HG02759 (cell line): ENCODE data around the gene FBXL4.

Source experiments
- ATAC-seq: cut with Tn5 transposase; IDR thresholded peaks from one replicate; pipeline ENCODE4 v1.9.1; 2021; ENCODE audit warnings: mild to moderate bottlenecking, moderate library complexity; ENCODE audit not compliant: unreplicated experiment

The FBXL4 gene

DNA sequence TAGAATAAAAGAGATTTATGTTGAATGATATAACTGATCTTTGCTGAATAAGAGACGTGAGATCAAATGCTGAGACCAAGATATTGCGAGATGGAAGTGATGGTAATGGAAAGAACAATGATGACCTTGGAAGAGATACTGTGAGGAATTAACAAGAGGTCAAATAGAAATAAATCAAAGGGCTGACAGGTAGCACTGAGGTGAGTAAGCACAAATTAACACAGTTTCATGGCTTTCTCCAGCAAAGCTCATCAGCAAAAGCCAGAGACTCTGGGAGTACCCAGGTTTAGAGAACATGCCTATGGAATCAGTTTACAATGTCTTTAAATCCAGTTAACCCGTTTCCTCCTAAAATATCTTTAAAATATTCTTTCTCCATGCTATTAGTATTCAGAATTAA, 60.1 kb downstream of the FBXL4 start:
- no peak for ATAC-seq

DNA sequence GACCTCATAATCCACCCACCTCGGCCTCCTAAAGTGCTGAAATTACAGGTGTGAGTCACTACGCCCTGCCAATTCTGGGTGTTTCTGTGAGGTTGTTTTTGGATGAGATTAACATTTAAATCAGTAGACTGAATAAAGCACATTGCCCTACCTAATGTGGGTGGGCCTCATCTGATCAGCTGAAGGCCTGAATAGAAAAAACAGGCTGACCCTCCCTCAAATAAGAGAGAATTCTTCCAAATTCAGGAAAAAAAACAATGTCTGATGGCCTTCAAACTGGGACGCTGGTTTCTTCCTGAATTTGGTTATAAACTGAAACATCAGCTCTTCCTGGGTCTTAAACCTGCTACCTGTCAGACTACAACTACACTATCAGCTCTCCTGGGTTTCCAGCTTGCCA, 62.4 kb downstream of the FBXL4 start:
- no peak for ATAC-seq

GRCh38 chr6:98880486-98880885, 67.3 kb downstream of the FBXL4 start:
- peak; percentile 85 for ATAC-seq

DNA sequence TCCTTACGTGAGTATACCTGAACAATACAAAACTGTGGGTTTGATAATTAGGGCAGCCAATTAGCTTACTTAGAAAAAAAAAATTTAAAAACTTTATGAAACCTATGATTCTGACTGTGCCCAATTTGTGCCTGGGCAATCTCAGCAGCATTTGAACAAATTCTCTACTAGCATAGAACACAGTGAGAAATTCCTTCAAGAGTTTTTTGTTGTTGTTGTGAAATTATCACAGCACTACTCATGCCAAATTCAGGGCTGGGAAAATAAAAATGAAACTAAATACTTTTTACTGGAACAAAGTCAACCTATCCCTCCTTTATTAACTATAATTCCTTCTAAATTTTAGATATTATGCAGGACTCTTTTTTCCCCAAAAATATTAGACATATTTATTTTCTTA, 70.5 kb downstream of the FBXL4 start:
- no peak for ATAC-seq

GRCh38 chr6:98875375-98875774, 72.4 kb downstream of the FBXL4 start:
- no peak for ATAC-seq

DNA sequence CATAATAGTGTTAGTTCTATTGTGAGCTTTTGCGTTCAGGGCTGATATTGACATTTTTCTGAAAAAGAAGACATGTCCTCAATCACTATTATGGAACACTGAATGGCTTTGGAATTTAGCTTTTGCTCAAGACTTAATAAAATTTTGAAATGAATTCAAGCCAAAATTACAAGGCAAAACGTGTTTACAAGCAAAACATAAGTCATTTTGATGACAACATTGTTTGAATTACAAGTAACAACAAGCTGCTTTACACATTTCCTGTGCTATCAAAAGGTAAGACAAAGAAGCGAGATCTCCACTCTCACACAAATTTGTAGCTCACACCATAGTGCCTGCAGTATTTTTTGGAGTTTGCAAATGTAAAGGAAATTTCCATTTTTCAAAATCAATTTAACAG, 75.9 kb downstream of the FBXL4 start:
- no peak for ATAC-seq

DNA sequence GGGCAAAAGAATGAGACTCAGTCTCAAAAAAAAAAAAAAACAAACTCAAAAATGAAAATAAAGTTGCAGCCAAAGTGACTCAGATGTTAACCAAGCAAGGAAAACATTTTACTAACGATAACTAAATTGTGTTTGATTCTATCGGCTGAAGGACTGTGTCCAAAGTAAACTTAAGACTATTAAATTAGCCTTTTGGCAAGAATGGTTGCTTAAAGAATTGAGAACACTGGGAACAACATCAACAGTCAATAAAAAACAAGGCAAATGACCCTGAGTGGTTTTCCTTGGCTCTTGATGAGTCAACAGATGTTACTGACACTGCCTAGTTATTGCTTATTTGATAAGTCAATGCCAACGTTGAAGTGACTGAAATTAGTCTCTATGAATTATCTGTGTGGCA, 76.7 kb downstream of the FBXL4 start:
- no peak for ATAC-seq

DNA sequence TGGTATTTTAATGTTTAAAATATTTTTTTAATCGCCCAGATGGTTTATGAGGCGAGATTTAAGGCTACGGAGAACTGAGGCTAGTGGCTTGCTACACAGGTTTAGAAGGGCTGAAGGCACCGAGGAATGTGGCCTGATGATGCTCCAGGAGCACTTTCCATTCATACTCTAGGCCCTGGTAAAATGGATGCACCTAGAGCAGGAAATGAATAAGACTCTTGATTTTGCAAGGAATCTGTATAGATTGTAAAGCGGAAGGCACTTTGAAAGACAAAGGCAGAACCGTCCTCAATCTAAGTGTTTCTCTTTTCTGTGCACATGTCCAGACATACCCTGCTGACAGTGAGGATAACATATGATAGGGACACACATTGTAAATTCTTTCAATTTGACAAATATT, 83.2 kb downstream of the FBXL4 start:
- ATAC-seq, result no peak

- peak; percentile 3 for ATAC-seq
Observed at GRCh38 chr6:98848539-98849242, 99.1 kb downstream of the FBXL4 start.

DNA sequence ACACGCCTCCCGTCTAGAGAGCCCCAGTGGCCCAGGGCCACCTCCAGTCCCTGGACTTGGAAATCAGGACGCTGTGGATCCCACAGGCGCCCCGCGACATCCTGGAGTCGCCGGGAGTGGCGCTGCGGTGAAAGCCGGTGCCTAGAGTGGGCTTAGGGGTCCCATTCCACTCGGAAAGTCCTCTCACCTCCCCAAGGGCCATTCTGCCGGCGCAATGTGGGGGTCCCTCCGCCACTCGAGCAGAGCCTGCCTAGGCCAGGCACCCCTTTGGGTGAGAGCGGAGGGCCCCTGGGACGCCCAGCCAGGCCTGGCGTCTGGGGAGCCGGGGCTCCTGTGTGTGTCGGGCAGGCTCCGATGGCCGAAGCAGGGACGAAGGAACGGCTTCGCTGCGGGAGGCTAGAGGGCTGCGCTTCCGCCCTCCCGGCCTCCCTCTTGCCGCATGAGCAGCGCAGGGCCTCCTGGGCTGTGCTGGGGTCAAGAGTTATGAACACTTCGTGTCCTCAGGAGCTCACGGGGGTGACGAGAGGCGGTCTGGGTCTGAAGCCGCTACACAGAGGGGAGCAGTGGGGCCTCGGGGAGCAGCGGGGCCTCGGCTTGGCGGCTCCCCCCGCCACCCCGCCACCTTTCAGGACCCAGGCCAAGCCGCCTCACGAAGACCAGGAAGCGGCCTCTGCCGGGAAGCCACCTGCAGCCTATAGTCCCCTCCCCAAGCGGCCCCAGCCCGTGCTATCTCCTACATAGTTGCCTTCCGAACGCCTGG, 99.8 kb downstream of the FBXL4 start:
- ATAC-seq, result peak; percentile 70

GRCh38 chr6:98847416-98847778, 100.3 kb downstream of the FBXL4 start:
- ATAC-seq, result no peak

GRCh38 chr6:98846021-98846380, 101.7 kb downstream of the FBXL4 start:
- ATAC-seq, result no peak

DNA sequence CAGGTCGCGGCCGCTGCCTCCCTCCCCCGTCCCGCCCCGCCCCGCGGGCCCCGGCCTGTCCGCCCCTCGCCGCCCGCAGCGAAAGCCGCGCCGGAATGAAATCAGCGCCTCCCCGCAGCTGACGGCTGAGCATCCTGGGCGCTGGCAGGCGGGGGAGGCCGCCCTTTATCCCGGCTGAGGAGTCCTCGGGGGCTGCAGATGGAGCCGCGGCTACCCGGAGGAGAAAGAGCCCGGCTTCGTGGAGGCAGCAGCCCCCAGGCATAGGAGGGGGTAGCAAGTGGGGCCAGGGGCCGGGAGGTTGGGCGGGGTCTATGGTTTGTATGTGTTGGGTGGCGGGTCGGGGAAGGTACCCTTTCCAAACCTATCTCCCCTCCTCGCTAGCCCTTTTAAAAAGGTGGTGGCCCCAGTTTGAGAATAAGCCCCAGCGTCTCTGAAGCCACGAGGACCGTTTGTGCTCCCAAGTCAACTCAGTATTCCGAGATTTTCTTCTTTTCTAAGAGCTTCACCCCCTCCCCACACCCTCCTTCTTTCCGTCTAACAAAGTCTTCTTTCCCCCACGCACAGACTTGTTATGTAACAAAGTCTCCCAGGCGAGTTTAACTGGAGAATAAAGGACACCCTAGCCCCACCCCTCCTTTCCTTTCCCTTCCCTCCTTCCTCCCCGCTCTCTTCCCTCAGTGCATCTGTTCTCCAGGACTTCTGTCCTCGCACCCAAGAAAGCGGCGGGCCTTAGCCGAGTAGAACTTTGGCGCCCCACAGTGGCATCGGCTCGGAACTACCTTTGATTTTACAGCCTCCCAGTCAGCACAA, 102.3 kb downstream of the FBXL4 start:
- ATAC-seq, result peak; percentile 48

- ATAC-seq, result no peak
Observed at GRCh38 chr6:98844244-98845210, 103.2 kb downstream of the FBXL4 start.

GRCh38 chr6:98843271-98844243, 104.2 kb downstream of the FBXL4 start:
- ATAC-seq, result no peak

GRCh38 chr6:98842342-98843180, 105.2 kb downstream of the FBXL4 start:
- ATAC-seq, result no peak

GRCh38 chr6:98841621-98842341, 106.0 kb downstream of the FBXL4 start:
- no peak for ATAC-seq

GRCh38 chr6:98840996-98841513, 106.7 kb downstream of the FBXL4 start:
- ATAC-seq, result no peak
